Stimulated activated CD8-positive, alpha-beta memory T cell treated with anti-CD3 and anti-CD28 coated beads, Interleukin-15, amount 100 ng/mL, for 4 hours (primary cell): ENCODE results near the gene POLR2H.

ENCODE experiments used
- DNase-seq, 2 donors: peaks; one replicate each; pipeline ENCODE4 v3.0.0-alpha.2; 2020; ENCODE audit warnings: low read depth in 2 of 2

Gene POLR2H

DNA sequence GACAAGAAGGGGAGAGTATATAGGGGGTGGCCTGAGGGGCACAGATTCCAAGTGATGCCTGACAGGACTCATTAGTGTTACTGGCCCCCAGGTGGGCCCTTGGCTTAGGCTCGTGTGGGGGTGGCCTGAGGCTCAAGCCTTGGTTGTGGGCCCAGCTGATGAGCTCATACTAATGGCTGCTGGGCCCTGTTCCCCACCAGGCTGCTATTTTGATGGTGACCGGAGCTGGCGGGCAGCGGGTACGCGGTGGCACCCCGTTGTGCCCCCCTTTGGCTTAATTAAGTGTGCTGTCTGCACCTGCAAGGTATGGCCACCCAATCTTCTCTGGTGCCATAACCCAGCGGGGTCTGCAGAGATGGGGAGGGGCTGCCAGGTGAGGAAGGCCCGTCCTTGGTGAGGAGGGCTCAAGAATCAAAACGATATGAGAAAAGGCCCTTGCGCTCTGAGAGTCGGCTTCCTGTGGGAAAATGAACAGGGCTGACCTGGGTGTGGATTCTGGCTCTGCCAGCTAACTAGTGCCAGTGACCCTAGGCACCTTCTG is 25.7 kb downstream of the POLR2H start:
- DNase-seq: no peak

GRCh38 chr3:184388164-184388935 is 26.8 kb downstream of the POLR2H start:
- DNase-seq: no peak

DNA sequence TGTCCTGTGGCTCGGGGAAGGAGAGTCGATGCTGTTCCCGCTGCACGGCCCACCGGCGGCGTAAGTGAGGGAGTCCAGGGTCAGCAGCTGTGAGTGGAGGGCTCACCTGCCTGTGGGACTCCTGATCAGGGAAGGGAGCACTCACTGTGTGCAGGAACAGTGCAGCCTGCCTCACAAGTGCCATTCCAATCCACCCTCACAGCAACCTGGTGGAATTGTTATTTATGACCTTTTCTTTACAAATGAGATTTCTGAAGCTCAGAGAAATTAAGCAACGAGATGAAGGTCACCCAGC is 27.4 kb downstream of the POLR2H start:
- DNase-seq: no peak

GRCh38 chr3:184389384-184389783 is 27.9 kb downstream of the POLR2H start:
- no peak for DNase-seq

DNA sequence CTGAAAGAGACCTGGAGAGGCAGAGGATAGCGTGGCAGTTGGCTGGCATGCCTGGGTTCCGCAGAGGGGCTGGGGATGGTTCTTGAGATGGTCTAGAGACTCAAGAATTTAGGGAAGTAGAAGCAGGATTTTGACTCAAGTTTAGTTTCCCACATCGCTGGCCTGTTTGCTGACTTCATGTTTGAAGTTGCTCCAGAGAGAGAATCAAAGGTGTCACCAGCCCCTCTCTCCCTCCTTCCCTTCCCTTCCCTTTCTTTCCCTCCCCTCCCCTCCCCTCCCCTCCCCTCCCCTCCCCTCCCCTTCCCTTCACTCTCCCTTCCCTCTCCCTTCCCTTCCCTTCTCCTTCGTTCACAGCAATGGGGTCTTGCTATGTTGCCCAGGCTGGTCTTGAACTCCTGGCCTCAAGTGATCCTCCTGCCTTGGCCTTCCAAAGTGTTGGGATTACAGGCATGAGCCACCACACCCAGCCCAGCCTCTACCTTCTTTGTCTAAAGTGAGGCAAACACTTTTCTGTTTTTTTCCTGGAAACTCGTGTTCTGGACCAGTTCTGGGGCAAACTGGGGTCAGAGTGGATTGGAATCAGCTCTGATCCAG is 28.5 kb downstream of the POLR2H start:
- DNase-seq: no peak

DNA sequence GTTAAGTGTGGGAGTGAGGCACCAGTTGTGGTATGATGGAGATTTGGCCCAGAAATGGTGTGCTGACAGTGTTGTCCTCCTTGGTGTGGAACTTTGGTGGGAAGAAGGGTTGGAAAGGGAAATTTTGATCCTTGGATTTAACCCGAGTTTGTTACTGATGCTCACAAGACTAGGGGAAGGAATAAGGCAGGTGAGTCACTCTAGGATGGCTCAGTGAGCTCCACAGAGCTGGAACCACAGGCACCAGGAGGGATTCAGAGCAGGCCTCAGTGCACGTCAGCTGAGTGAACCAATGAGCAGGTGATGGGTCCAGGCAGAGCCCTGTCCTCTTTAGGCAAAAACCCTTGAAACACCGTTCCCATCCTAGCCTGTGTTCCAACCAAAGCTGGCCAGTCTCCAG is 29.8 kb downstream of the POLR2H start:
- no peak for DNase-seq

- no peak for DNase-seq
Observed at GRCh38 chr3:184395320-184395660, 33.8 kb downstream of the POLR2H start.

- DNase-seq: no peak
Observed at GRCh38 chr3:184399410-184399809, 37.9 kb downstream of the POLR2H start.

- DNase-seq: no peak
Observed at GRCh38 chr3:184405075-184406030, 43.8 kb downstream of the POLR2H start.

- DNase-seq: no peak
Observed at GRCh38 chr3:184409331-184409926, 47.9 kb downstream of the POLR2H start.

GRCh38 chr3:184409946-184410500 is 48.5 kb downstream of the POLR2H start:
- no peak for DNase-seq

DNA sequence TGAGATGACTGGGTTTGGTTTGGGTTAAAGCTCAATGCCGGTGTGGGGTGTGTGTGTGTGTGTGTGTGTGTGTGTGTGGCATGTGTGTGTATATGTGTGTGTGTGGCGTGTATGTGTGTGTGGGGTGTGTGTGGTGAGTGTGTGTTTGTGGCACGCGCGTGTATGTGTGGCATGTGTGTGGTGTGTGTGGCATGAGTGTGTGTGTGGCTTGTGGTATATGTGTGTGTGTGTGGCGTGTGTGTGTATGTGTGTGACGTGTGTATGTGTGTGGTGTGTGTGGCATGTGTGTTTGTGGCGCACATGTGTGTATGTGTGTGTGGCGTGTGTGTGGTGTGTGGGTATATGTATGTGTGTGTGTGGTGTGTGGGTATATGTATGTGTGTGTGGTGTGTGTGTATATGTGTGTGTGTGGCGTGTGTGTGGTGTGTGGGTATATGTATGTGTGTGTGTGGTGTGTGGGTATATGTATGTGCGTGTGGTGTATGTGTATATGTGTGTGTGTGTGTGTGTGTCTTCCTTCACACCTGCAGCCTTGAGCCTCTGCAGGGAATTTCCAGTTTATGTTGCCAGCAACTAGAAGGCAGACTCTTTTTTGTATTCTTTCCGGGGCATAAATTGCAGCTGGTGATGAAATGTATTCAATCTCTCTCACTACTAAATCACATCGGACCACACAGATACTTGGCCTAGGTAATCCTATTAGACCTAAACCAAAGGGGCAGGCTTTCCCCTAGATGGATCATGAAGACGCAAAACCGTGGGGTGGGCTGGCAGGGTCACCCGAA is 53.1 kb downstream of the POLR2H start:
- DNase-seq: no peak

DNA sequence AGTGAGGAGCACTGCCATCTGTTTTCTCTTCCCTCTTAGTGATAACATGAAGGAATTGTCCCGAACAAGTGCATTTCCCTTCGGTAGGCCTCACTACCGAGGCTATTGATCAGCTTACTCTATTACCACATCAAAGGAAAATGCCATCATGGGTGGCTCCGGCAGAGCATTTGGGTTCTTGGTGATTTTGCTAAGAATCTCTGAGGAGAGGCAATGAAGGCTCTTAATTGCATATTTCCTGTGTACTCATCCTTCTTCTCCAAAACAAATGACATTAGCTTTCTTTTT is 53.6 kb downstream of the POLR2H start:
- no peak for DNase-seq

DNA sequence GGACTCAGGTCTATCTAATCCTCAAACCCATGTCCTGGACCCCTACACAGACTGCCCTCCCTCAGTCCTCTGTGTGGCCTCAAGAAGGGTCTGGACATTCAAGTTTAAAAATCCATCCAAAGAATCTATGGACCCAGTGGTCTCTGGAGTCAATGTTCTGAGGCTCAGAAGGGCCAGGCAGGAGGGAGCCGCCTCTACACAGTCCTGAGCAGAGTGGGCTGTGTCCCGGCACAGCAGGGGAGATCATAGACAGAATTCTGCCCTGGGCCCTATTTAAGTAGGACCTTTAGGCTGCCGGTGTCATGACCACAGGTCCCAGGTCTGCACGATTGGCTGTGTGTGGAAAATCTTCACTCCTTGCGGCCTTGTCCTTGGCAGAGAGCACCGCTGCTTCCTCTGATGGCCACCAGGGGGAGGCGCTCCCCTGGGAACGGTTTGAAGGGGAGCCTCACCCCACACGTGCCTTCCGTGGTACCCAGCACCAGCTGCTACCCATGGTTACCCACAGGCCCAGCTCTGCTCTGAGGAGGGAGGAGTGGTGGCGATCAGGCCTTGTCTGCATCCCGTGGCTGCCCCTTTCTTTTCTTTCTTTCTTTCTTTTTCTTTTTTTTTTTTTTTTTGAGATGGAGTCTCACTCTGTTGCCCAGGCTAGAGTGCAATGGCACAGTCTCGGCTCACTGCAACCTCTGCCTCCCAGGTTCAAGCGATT is 56.3 kb downstream of the POLR2H start:
- DNase-seq: peak; percentile 23 to 27
